Suprapubic skin (tissue), 4 donors: ENCODE results near the gene GMPPA. TPM values are rescaled to one million over a fixed set of nuclear protein-coding genes. Genes with fewer than 3 reads are reported as not detected.

Experiments
- DNase-seq, 2 donors: peaks; one replicate each; pipeline ENCODE4 v3.0.0-alpha.2; 2019; ENCODE audit warnings: low spot score in 2 of 2
- H3K27ac ChIP-seq: fragments of 200-600 bp; sonication (generic); one replicate; pipeline ENCODE4 v1.5.1; 2019
- H3K27me3 ChIP-seq: fragments of 200-600 bp; sonication (generic); one replicate; pipeline ENCODE4 v1.5.1; 2019
- H3K36me3 ChIP-seq: fragments of 200-600 bp; sonication (generic); one replicate; pipeline ENCODE4 v1.5.1; 2019
- H3K4me1 ChIP-seq: fragments of 200-600 bp; sonication (generic); one replicate; pipeline ENCODE4 v1.5.1; 2019
- H3K4me3 ChIP-seq: fragments of 200-600 bp; sonication (generic); one replicate; pipeline ENCODE4 v1.5.1; 2019; ENCODE audit warnings: mild to moderate bottlenecking
- H3K9me3 ChIP-seq: fragments of 200-600 bp; sonication (generic); one replicate; pipeline ENCODE4 v1.5.1; 2019
- EP300 ChIP-seq: sonication (generic); formaldehyde crosslinking; IDR thresholded peaks from one replicate; pipeline ENCODE4 v1.6.1; 2017; ENCODE audit warnings: antibody characterized with exemption
- POLR2A ChIP-seq, 2 donors: fragments of 450-650 bp; IDR thresholded peaks; one replicate each; pipeline ENCODE4 v1.6.1; 2017; ENCODE audit warnings: antibody characterized with exemption in 2 of 2, mild to moderate bottlenecking in 2 of 2, moderate library complexity in 2 of 2
- POLR2AphosphoS5 ChIP-seq, 3 donors: sonication (generic); formaldehyde crosslinking; IDR thresholded peaks; one replicate each; pipeline ENCODE4 v1.6.1; 2017; ENCODE audit warnings: antibody characterized with exemption in 3 of 3
- WGBS: methylation state at CpG from one replicate; pipeline ENCODE4 v1.1.5; 2018; 5-methylcytosine and 5-hydroxymethylcytosine counted together
- total RNA-seq, 4 donors: library from RNA; depleted of rRNA; stranded (reverse); fragments of >200 nt; gene quantifications; one replicate each; pipeline ENCODE4 v1.1.0, GENCODE V29; 2016
- TF ChIP-seq, protein P1 (sequence below), 2 donors: fragments of 200-600 bp in 1 of 2; fragments of 450-650 bp in 1 of 2; sonication (generic) in 1 of 2; IDR thresholded peaks; one replicate each; pipeline ENCODE4 v1.5.1; 2016 to 2019; ENCODE audit warnings: antibody characterized with exemption in 2 of 2, mild to moderate bottlenecking in 1 of 2, moderate library complexity in 1 of 2

GMPPA gene
- total RNA-seq: 10 to 100 TPM; 18.3 to 31.3 (median 22.3) TPM

- WGBS: under 1% methylated on average over 47 of the region's 49 CpGs
- Histone ChIP-seq H3K36me3 (peaks cover 5% of the 10 kb centered on the region), H3K4me1 (peaks cover 33% of the 10 kb centered on the region), H3K9me3 (no peaks in the 10 kb centered on the region), H3K27me3 (peaks cover 39% of the 10 kb centered on the region), H3K27ac (peak within 1 kb of the TSS; percentile 86), H3K4me3 (peak within 1 kb of the TSS; percentile 79)
- DNase-seq: peak; percentile 97 to 98
- TF ChIP-seq POLR2A (IDR thresholded peaks at IDR 0.05) (peak in 1 of 2 donors; percentile 39), EP300 (no peak)
- TF ChIP-seq, protein P1, sequence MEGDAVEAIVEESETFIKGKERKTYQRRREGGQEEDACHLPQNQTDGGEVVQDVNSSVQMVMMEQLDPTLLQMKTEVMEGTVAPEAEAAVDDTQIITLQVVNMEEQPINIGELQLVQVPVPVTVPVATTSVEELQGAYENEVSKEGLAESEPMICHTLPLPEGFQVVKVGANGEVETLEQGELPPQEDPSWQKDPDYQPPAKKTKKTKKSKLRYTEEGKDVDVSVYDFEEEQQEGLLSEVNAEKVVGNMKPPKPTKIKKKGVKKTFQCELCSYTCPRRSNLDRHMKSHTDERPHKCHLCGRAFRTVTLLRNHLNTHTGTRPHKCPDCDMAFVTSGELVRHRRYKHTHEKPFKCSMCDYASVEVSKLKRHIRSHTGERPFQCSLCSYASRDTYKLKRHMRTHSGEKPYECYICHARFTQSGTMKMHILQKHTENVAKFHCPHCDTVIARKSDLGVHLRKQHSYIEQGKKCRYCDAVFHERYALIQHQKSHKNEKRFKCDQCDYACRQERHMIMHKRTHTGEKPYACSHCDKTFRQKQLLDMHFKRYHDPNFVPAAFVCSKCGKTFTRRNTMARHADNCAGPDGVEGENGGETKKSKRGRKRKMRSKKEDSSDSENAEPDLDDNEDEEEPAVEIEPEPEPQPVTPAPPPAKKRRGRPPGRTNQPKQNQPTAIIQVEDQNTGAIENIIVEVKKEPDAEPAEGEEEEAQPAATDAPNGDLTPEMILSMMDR (IDR thresholded peaks at IDR 0.05): no peak
Measured at GRCh38 chr2:219498280-219499057, at the start of gene GMPPA. Gene GMPPA (plus strand): TSS chr2:219498891. CDS start chr2:219499976, 1,085 bp downstream.

- H3K4me1 ChIP-seq: peaks cover 20% of the 10 kb centered on the region
- no peak for TF ChIP-seq POLR2AphosphoS5 (IDR thresholded peaks at IDR 0.05)
- TF ChIP-seq, protein P1 (IDR thresholded peaks at IDR 0.05): no peak
- WGBS: 82% methylated on average over 5 of the region's 5 CpGs
- no peak overlapping the region for H3K4me3 ChIP-seq
- H3K9me3 ChIP-seq: no peaks in the 10 kb centered on the region
- H3K27ac ChIP-seq: no peak overlapping the region
- DNase-seq: no peak
- H3K27me3 ChIP-seq: peaks cover 47% of the 10 kb centered on the region
- no peaks in the 10 kb centered on the region for H3K36me3 ChIP-seq
Measured at GRCh38 chr2:219449609-219450008, 49.1 kb upstream of the GMPPA start.

GRCh38 chr2:219451661-219452360 is 46.9 kb upstream of the GMPPA start:
- Histone ChIP-seq H3K4me3 (no peak overlapping the region), H3K27ac (peak overlapping the region; percentile 68), H3K36me3 (no peaks in the 10 kb centered on the region), H3K9me3 (no peaks in the 10 kb centered on the region), H3K4me1 (peaks cover 20% of the 10 kb centered on the region), H3K27me3 (peaks cover 43% of the 10 kb centered on the region)
- TF ChIP-seq, protein P1 (IDR thresholded peaks at IDR 0.05): no peak
- TF ChIP-seq POLR2AphosphoS5 (IDR thresholded peaks at IDR 0.05) (no peak), POLR2A (IDR thresholded peaks at IDR 0.05) (no peak), EP300 (no peak)
- peak in 1 of 2 donors; percentile 71 for DNase-seq
- 87% methylated on average over 14 of the region's 18 CpGs for WGBS

- WGBS: 39% methylated on average over 23 of the region's 23 CpGs
- H3K4me3 ChIP-seq: no peak overlapping the region
- peaks cover 39% of the 10 kb centered on the region for H3K27me3 ChIP-seq
- TF ChIP-seq POLR2A (IDR thresholded peaks at IDR 0.05) (no peak), POLR2AphosphoS5 (IDR thresholded peaks at IDR 0.05) (no peak), EP300 (peak; percentile 92)
- TF ChIP-seq, protein P1 (IDR thresholded peaks at IDR 0.05): no peak
- H3K9me3 ChIP-seq: no peaks in the 10 kb centered on the region
- peaks cover 20% of the 10 kb centered on the region for H3K4me1 ChIP-seq
- peak overlapping the region; percentile 62 for H3K27ac ChIP-seq
- no peaks in the 10 kb centered on the region for H3K36me3 ChIP-seq
- no peak for DNase-seq
Measured at GRCh38 chr2:219452361-219453317, 46.1 kb upstream of the GMPPA start.
